ENCODE results near the gene PABPC1L. TPM values are rescaled to one million over a fixed set of nuclear protein-coding genes. Genes with fewer than 3 reads are reported as not detected.

Gene PABPC1L
- total RNA-seq, 1 experiment from 2014 or later, result 83.5 TPM

- Histone ChIP-seq H3K23me2 (ENCODE audit: insufficient read length, low read depth, low read length, poor library complexity, severe bottlenecking) (no peaks in the 10 kb centered on the region), H4K8ac (replicated peaks; ENCODE audit: insufficient read length, low read depth, low read length) (no peak overlapping the region), H4K20me1 (ENCODE audit: control insufficient read depth, insufficient read depth, insufficient read length) (no peaks in the 10 kb centered on the region), H3K4me2 (ENCODE audit: insufficient read depth, insufficient read length, low read length) (no peak overlapping the region), H3T11ph (ENCODE audit: low read length) (no peak overlapping the region), H2BK12ac (ENCODE audit: insufficient read length, low read depth, low read length) (no peak overlapping the region), H3K9ac (ENCODE audit: extremely low read depth, insufficient read length, low read length) (no peak overlapping the region), H3K23ac (ENCODE audit: insufficient read length, low read depth, low read length) (no peak overlapping the region), H3K4ac (ENCODE audit: low read depth, low read length) (no peak overlapping the region), H4K5ac (ENCODE audit: insufficient read length, low read depth, low read length) (no peak overlapping the region), H2BK120ac (ENCODE audit: low read depth, low read length, poor library complexity, severe bottlenecking) (no peak overlapping the region), H3K79me2 (ENCODE audit: insufficient read depth, low read length) (no peaks in the 10 kb centered on the region), H3K9me3 (ENCODE audit: control insufficient read depth, low read depth, low read length) (no peaks in the 10 kb centered on the region), H3K79me1 (ENCODE audit: insufficient read depth, low read depth, low read length, poor library complexity, severe bottlenecking) (no peaks in the 10 kb centered on the region), H4K91ac (ENCODE audit: insufficient read length, low read depth, low read length) (no peak overlapping the region), H3K14ac (ENCODE audit: insufficient read depth, low read length) (no peak overlapping the region), H2AFZ (ENCODE audit: low read length) (no peak overlapping the region), H2AK5ac (ENCODE audit: insufficient read length, low read length) (no peak overlapping the region), H3K27me3 (ENCODE audit: insufficient read depth, low read length) (no peaks in the 10 kb centered on the region), H3K56ac (ENCODE audit: insufficient read length, low read depth, low read length) (no peak overlapping the region), H3K4me1 (ENCODE audit: insufficient read depth, low read length) (no peaks in the 10 kb centered on the region), H2BK5ac (ENCODE audit: insufficient read length, low read length) (no peak overlapping the region), H2BK15ac (ENCODE audit: low read depth, low read length) (no peak overlapping the region), H2BK20ac (ENCODE audit: low read depth, low read length, poor library complexity, severe bottlenecking) (no peak overlapping the region), H3K27ac (ENCODE audit: insufficient read length, low read depth, low read length) (no peak overlapping the region), H3K18ac (ENCODE audit: insufficient read length, low read depth, low read length) (no peak overlapping the region)
- no peak overlapping the region for H3K27ac Mint-ChIP-seq
- no peaks in the 10 kb centered on the region for H3K27me3 Mint-ChIP-seq (ENCODE audit: low read depth)
- H3K4me1 Mint-ChIP-seq, result peaks cover 3 to 17% of the 10 kb centered on the region in 2 experiments
- WGBS (ENCODE audit: extremely low coverage, insufficient read length, low lambda C conversion rate), result no CpG with 5 or more reads among the region's 1 CpG
- H3K4me3 Mint-ChIP-seq, result no peak overlapping the region
- peaks cover 4 to 37% (median 19%) of the 10 kb centered on the region in 3 experiments; a peak in 6 of 7 replicates for H3K36me3 Mint-ChIP-seq (ENCODE audit: insufficient read depth in 1 of 3, low read depth in 3 of 3)
- DNase-seq, result no peak
- H3K9me3 Mint-ChIP-seq, result no peaks in the 10 kb centered on the region
- TF ChIP-seq, protein P1, sequence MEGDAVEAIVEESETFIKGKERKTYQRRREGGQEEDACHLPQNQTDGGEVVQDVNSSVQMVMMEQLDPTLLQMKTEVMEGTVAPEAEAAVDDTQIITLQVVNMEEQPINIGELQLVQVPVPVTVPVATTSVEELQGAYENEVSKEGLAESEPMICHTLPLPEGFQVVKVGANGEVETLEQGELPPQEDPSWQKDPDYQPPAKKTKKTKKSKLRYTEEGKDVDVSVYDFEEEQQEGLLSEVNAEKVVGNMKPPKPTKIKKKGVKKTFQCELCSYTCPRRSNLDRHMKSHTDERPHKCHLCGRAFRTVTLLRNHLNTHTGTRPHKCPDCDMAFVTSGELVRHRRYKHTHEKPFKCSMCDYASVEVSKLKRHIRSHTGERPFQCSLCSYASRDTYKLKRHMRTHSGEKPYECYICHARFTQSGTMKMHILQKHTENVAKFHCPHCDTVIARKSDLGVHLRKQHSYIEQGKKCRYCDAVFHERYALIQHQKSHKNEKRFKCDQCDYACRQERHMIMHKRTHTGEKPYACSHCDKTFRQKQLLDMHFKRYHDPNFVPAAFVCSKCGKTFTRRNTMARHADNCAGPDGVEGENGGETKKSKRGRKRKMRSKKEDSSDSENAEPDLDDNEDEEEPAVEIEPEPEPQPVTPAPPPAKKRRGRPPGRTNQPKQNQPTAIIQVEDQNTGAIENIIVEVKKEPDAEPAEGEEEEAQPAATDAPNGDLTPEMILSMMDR (conservative IDR thresholded peaks at IDR 0.05), result no peak
These were observed 78.8 kb downstream of the PABPC1L start for GRCh38 chr20:44988631-44989171.

Other genes with a start within 250 kb of the PABPC1L start
- not detected in 2 replicates for gene CCN5, start 194.7 kb upstream of the PABPC1L start, total RNA-seq (2021)
- 0.33 and 0.39 TPM in 2 replicates for gene KCNK15, start 164.2 kb upstream of the PABPC1L start, total RNA-seq (2021)
- 15.5 and 16.3 TPM in 2 replicates for gene RIMS4, start 99.5 kb upstream of the PABPC1L start, total RNA-seq (2021)
- 203 and 204 TPM in 2 replicates for gene YWHAB, start 24.4 kb upstream of the PABPC1L start, total RNA-seq (2021)
- 37.5 and 40.1 TPM in 2 replicates for gene TOMM34, start 50.3 kb downstream of the PABPC1L start, total RNA-seq (2021)
- 41.3 and 43.0 TPM in 2 replicates for gene STK4, start 56.5 kb downstream of the PABPC1L start, total RNA-seq (2021)
- 0.98 and 0.99 TPM in 2 replicates for gene KCNS1, start 191.1 kb downstream of the PABPC1L start, total RNA-seq (2021)
- not detected in 2 replicates for gene WFDC5, start 205.1 kb downstream of the PABPC1L start, total RNA-seq (2021)
- not detected in 2 replicates for gene WFDC12, start 214.4 kb downstream of the PABPC1L start, total RNA-seq (2021)